HS-5 (cell line): ENCODE data around the gene NBDY.
"Not testable (repeated sequence)": the region's sequence is repeated elsewhere in the genome, so short reads cannot be mapped to it uniquely, and the experiment has no call there.

Experiments used
- DNase-seq: peaks from one replicate; pipeline ENCODE4 v3.0.0-alpha.2; 2012; ENCODE audit warnings: low read depth

Gene NBDY

GRCh38 chrX:56800801-56801200 is 71.8 kb downstream of the NBDY start:
- no peak for DNase-seq

- no peak for DNase-seq
These were observed 73.4 kb downstream of the NBDY start for GRCh38 chrX:56802428-56802827.

DNA sequence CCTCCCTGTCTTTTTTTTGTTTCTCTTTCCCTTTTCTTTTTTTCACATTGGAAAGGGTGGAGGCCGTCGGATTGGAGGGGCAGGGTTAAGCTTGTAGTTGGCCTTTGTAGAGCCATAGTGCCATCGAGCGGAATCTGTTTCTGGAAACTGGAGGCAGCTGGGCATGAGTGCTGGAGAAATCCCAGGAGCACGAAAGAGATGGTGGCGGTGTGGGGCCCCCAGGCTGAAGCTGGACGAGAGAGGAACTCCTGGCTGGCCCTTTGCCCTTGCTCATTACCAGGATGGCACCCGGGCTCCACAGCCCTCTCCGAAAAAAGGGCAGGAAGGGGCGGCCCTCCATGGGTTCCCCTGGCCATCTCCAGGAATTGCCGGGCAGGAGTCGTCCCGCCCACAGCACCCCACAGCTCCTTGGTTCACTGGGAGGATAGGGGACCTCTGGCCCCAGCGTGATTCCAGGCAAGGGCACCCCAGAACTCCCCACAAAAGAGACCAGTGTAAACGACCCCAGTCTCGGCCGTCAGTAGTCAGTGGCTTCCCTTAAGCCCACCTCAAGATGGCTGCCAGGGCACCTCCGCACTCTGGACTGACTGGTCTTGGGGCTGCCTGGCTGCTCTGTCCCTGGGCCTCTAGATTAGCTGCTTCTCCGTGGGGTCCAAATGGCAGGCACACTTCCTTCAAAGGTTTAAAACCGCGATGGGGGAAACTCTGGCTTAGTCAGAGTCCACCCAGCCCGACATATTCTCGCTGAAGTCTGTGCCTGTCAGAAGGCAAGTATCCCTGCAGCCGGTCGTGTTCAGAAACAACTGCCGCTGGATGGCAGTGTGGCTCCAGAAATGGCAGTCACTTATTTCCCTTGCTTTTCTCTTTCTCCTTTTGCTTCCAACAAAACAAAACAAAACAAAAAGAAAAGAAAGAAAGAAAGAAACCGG is 74.1 kb downstream of the NBDY start:
- no peak for DNase-seq

DNA sequence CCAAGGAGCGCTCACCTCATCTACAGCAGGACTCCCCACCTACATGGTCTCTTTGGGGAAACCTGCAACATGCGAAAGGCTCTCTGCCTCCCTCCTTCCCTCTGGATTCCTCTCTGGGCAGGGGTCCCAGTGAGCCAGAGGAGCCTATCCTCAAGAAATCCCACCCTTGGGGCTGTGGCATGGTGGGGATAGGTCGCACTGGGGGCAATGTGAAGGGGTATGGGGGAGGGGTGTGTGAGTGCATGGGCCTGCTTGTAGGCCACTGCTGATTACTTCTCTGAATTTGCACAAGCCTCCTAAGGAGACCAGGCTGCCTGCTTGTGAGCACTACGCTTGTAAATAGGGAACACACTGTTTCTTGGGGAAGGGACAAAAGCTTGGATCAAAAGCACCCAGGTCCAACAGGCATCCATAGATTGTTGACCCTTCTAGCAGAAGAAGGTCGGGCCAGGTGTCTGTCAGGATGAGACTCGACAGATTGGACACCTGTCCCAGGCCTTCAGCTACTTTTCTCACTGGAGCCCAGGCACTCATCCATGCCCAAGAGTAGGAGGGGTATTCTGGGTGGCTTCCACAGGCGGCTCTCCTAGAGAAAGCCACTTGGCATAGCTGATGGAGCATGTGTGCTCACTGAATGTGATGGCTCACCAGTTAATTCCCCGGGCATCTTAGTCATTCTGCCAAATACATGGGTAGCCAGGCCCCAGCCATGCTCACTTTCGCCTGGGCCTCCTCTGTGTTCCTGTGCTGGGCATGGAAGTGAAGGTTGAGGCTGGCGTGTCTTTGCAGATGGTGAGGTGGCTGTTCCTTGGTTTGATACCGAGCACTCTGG is 75.0 kb downstream of the NBDY start:
- no peak for DNase-seq

DNA sequence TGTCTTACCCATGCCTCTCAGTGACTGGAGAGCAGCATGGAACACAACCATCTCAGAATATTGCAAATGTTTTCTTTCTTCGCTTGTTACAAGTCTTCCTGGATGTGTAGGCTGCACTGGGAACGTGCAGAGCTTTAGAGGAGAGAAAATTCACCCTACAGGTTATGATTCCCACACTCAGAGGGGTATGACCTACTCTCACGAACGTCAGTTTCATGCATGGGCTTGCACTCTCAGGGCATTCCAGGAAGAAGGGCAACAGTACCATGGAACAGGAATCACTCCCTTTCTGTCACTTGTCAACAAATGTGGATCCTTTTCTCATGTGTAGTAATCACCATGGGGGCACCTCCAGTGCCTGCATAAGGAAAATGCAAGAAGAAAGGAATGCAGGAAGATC is 75.8 kb downstream of the NBDY start:
- DNase-seq = no peak

- DNase-seq = no peak
These were observed 76.4 kb downstream of the NBDY start for GRCh38 chrX:56805399-56805798.

DNA sequence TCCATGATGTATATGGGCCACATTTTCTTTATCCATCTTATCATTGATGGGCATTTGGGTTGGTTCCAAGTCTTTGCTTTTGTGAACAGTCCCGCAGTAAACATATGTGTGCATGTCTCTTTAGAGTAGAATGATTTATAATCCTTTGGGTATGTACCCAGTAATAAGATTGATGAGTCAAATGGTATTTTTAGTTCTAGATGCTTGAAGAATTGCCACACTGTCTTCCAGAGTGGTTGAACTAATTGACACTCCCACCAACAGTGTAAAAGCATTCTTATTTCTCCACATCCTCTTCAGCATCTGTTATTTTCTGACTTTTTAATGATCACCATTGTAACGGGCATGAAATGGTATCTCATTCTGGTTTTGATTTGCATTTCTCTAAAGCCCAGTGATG is 77.1 kb downstream of the NBDY start:
- DNase-seq = not testable (repeated sequence)

- DNase-seq = no peak
These were observed 82.6 kb downstream of the NBDY start for GRCh38 chrX:56811599-56811998.

GRCh38 chrX:56812515-56813105 is 83.6 kb downstream of the NBDY start:
- no peak for DNase-seq

DNA sequence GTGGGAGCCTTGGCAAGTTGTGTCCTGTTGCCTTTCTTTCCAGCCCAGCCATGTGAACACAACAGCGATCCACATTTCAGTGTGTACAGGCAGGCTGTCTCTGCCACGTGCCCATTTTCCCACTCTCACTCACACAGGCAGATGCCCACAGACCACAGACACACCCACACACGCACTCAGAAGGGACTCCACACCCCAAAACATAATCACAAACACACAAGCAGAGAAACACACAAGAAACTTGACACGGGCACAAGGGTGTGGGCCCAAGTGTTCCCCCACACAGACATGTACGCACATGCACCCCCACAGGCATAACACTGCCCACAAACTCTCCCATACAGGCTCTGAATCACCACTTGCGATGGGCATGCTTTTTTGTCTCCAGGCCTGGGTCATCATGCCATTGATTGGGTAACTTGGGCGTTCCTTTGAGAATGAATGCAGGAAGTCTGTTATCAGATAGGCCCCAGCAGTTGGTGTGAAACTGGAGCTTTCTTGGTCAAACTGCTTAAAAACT is 84.3 kb downstream of the NBDY start:
- DNase-seq = peak; percentile 43

- no peak for DNase-seq
These were observed 88.1 kb downstream of the NBDY start for GRCh38 chrX:56817179-56817578.

DNA sequence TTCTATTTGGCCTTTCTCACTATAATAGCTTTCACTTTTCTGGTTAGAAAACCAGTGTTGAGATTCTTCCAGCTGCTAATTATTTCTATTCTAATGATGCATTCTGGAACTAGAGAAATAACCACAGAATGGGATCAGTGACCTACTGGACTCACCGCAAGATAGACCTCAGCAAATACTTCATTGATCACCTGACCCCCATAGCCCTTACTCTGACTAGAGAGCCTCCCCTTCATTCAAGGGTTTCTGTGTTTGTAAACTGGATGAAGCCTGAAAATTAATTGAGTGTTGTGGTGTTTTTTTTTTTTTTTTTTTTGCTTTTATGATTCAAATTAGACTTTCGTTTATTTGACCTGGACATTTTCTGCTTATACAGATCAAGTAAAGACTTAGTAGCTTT is 97.0 kb downstream of the NBDY start:
- no peak for DNase-seq

DNA sequence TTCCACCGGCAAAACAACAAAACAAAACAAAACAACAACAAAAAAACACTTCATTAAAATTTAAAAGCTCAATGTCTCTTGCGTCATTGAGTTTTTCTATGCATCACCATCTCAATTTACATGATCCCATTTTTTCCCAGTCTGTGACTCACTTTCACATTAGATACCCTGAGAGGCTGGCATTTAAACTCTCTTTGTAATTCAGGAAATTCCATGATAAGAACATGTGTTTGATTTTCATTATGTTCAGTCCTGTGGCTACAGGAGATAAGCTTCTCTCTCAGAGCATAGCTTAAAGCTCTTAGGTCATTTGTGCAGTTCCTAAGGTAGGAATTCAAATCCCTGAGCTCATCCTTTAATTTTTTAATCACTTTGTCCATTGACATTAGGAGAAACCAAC is 104.6 kb downstream of the NBDY start:
- DNase-seq = no peak

GRCh38 chrX:56853436-56853835 is 124.4 kb downstream of the NBDY start:
- no peak for DNase-seq

DNA sequence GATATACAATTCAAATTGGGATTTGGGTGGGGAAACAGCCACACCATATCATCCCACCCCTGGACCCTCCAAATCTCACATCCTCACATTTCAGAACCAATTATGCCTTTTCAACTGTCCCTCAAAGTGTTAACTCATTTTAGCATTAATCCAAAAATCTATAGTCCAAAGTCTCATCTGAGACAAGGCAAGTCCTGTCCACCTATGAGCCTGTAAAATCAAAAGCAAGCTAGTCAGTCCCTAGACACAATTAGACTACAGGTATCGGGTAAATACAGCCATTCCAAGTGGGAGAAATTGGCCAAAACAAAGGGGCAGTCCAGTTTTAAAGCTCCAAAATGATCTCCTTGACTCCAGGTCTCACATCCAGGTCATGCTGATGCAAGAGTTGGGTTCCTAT is 128.0 kb downstream of the NBDY start:
- no peak for DNase-seq

- no peak for DNase-seq
These were observed 131.8 kb downstream of the NBDY start for GRCh38 chrX:56860888-56861287.
